ENCODE results near the gene XRCC2. TPM values are rescaled to one million over a fixed set of nuclear protein-coding genes. Genes with fewer than 3 reads are reported as not detected.

XRCC2 gene
- total RNA-seq, 4 donors from 2014 or later, result 0.07 to 0.41 (median 0.20) TPM; not detected in 1

- Histone ChIP-seq H3K4me1 (peaks cover 7 to 12% of the 10 kb centered on the region in 2 donors), H3K36me3 (no peaks in the 10 kb centered on the region), H3K27ac (no peak overlapping the region), H3K4me3 (no peak overlapping the region), H3K9me3 (no peaks in the 10 kb centered on the region), H3K27me3 (no peaks in the 10 kb centered on the region)
- ATAC-seq (no peak), DNase-seq (no peak)
- intact Hi-C loops (cut with DNase I; ENCODE audit: low total_unique reads) (no loop called here), in situ Hi-C loops (cut with MboI; ENCODE audit: low sequenced_read_pairs in 4 of 4) (no loop called here)
- TF ChIP-seq, protein P1, sequence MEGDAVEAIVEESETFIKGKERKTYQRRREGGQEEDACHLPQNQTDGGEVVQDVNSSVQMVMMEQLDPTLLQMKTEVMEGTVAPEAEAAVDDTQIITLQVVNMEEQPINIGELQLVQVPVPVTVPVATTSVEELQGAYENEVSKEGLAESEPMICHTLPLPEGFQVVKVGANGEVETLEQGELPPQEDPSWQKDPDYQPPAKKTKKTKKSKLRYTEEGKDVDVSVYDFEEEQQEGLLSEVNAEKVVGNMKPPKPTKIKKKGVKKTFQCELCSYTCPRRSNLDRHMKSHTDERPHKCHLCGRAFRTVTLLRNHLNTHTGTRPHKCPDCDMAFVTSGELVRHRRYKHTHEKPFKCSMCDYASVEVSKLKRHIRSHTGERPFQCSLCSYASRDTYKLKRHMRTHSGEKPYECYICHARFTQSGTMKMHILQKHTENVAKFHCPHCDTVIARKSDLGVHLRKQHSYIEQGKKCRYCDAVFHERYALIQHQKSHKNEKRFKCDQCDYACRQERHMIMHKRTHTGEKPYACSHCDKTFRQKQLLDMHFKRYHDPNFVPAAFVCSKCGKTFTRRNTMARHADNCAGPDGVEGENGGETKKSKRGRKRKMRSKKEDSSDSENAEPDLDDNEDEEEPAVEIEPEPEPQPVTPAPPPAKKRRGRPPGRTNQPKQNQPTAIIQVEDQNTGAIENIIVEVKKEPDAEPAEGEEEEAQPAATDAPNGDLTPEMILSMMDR (IDR thresholded peaks at IDR 0.05 in 4 of 5, conservative IDR thresholded peaks at IDR 0.05 in 1 of 5), result no peak
- TF ChIP-seq POLR2A (IDR thresholded peaks at IDR 0.05), result no peak
These were observed 3.3 kb downstream of the XRCC2 start for GRCh38 chr7:152672626-152673025.

DNA sequence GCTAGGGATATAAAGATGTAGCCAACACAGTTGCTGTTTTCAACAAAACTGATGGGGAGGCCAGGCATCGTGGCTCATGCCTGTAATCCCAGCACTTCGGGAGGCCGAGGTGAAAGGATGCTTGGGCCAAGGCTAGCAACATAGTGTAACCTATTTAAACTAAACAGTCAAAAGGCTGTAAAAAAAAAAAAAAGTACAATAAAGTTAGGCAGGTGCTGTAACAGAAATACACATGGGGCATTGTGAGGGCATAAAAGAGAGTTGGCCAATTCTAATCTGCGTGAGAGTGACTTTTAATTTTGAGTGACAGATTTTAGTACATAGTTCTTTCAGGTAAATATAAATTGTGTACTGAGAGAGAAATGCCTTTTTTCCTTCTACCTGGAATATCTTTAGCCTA lies 6.2 kb downstream of the XRCC2 start:
- Histone ChIP-seq H3K4me1 (peaks cover under 1% of the 10 kb centered on the region in 2 donors), H3K9me3 (no peaks in the 10 kb centered on the region), H3K36me3 (no peaks in the 10 kb centered on the region), H3K4me3 (no peak overlapping the region), H3K27ac (no peak overlapping the region), H3K27me3 (no peaks in the 10 kb centered on the region)
- ATAC-seq (no peak), DNase-seq (no peak)
- intact Hi-C loops (cut with DNase I; ENCODE audit: low total_unique reads) (loop anchor here (2.0 kb wide), 1 partner anchor 35 kb away; no protein-coding TSS in a partner anchor), in situ Hi-C loops (cut with MboI; ENCODE audit: low sequenced_read_pairs in 4 of 4) (no loop called here)
- no peak for TF ChIP-seq POLR2A (IDR thresholded peaks at IDR 0.05)
- TF ChIP-seq, protein P1 (IDR thresholded peaks at IDR 0.05 in 4 of 5, conservative IDR thresholded peaks at IDR 0.05 in 1 of 5), result no peak

DNA sequence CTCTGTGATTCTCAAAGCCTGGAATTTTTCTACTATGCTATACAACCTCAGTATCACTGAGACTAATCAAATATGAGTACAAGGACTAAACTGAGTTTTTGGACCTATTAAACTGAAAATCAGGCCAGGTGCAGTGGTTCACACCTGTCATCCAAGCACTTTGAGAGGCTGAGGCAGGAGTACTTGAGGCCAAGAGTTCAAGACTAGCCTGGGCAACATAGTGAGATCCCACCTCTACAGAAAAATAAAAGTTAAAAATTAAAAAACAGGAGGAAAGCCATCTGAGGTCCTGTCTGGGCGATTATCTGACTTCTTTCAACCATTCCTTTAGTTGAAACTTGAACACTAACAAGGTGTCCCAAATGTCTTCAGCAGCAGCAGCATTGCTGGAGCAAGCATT lies 7.0 kb downstream of the XRCC2 start:
- Histone ChIP-seq H3K4me1 (no peaks in the 10 kb centered on the region), H3K36me3 (no peaks in the 10 kb centered on the region), H3K27ac (no peak overlapping the region), H3K27me3 (no peaks in the 10 kb centered on the region), H3K9me3 (no peaks in the 10 kb centered on the region), H3K4me3 (no peak overlapping the region)
- in situ Hi-C loops (cut with MboI; ENCODE audit: low sequenced_read_pairs in 4 of 4), result no loop called here
- TF ChIP-seq, protein P1 (IDR thresholded peaks at IDR 0.05 in 4 of 5, conservative IDR thresholded peaks at IDR 0.05 in 1 of 5), result no peak
- TF ChIP-seq POLR2A (IDR thresholded peaks at IDR 0.05), result no peak
- no peak for DNase-seq
- ATAC-seq, result no peak
- intact Hi-C loops (cut with DNase I; ENCODE audit: low total_unique reads), result no loop called here

DNA sequence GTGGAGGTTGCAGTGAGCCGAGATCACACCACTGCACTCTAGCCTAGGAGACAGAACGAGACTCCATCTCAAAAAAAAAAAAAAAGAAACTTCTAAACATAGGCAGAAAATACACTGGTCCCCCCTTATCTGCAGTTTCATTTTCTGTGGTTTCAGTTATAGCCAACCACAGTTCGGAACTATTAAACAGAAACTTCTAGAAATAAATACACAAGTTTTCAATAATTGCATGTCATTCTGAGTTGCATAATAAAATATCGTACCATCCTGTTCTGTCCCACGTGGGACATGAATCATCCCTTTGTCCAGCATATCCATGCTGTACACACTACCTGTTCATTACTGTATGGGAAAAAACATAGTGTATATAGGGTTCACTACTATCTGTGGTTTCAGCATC lies 8.0 kb downstream of the XRCC2 start:
- H3K27ac ChIP-seq, result no peak overlapping the region
- ATAC-seq (no peak), DNase-seq (no peak)
- intact Hi-C loops (cut with DNase I; ENCODE audit: low total_unique reads) (no loop called here), in situ Hi-C loops (cut with MboI; ENCODE audit: low sequenced_read_pairs in 4 of 4) (no loop called here)
- H3K27me3 ChIP-seq, result no peaks in the 10 kb centered on the region
- H3K36me3 ChIP-seq, result no peaks in the 10 kb centered on the region
- no peak overlapping the region for H3K4me3 ChIP-seq
- no peaks in the 10 kb centered on the region for H3K4me1 ChIP-seq
- no peaks in the 10 kb centered on the region for H3K9me3 ChIP-seq
- TF ChIP-seq, protein P1 (IDR thresholded peaks at IDR 0.05 in 4 of 5, conservative IDR thresholded peaks at IDR 0.05 in 1 of 5), result no peak
- TF ChIP-seq POLR2A (IDR thresholded peaks at IDR 0.05), result no peak

DNA sequence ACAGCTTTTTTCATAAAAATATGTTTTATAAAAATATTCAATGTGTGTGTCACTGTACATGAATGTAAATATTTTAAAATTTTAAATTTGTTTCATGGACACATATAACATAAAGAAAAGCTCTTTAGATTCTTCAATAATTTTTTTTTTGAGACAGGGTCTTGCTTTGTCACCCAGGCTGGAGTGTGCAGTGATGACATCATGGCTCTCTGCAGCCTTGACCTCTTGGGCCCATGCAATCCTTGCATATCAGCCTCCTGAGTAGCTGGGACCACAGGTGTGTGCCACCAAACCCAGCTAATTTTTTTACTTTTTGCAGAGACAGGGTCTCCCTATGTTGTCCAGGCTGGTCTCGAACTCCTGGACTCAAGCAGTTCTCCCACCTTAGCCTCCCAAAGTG lies 9.9 kb downstream of the XRCC2 start:
- no peaks in the 10 kb centered on the region for H3K27me3 ChIP-seq
- H3K9me3 ChIP-seq, result no peaks in the 10 kb centered on the region
- no peaks in the 10 kb centered on the region for H3K36me3 ChIP-seq
- no peak for TF ChIP-seq POLR2A (IDR thresholded peaks at IDR 0.05)
- TF ChIP-seq, protein P1 (IDR thresholded peaks at IDR 0.05 in 4 of 5, conservative IDR thresholded peaks at IDR 0.05 in 1 of 5), result no peak
- H3K4me1 ChIP-seq, result peaks cover 3 to 7% of the 10 kb centered on the region in 2 donors
- intact Hi-C loops (cut with DNase I; ENCODE audit: low total_unique reads) (no loop called here), in situ Hi-C loops (cut with MboI; ENCODE audit: low sequenced_read_pairs in 4 of 4) (no loop called here)
- H3K4me3 ChIP-seq, result no peak overlapping the region
- no peak for ATAC-seq
- no peak overlapping the region for H3K27ac ChIP-seq
- no peak for DNase-seq
